Pulmonary artery endothelial cell (primary cell): ENCODE results near the gene OR52W1. TPM values are rescaled to one million over a fixed set of nuclear protein-coding genes. Genes with fewer than 3 reads are reported as not detected.

Source experiments
- total RNA-seq: library from RNA; depleted of rRNA; stranded (reverse); fragments of >200 nt; gene quantifications from 2 replicates; pipeline ENCODE4 v1.2.3, GENCODE V29; 2014

Gene OR52W1
- total RNA-seq, 1 donor from 2014 or later: not detected

Other genes starting within 250 kb of the OR52W1 start
- not detected in 2 replicates for gene OR56A5, start 230.7 kb upstream of the OR52W1 start, total RNA-seq
- gene OR52L1, start 212.2 kb upstream of the OR52W1 start, total RNA-seq: not detected in 2 replicates
- not detected in 2 replicates for gene OR56A4, start 192.3 kb upstream of the OR52W1 start, total RNA-seq
- gene OR56A1, start 168.5 kb upstream of the OR52W1 start, total RNA-seq: not detected in 2 replicates
- gene OR56B4, start 91.5 kb upstream of the OR52W1 start, total RNA-seq: not detected in 2 replicates
- gene OR52B2, start 28.9 kb upstream of the OR52W1 start, total RNA-seq: not detected in 2 replicates
- not detected in 2 replicates for gene C11orf42, start 6.3 kb downstream of the OR52W1 start, total RNA-seq
- gene FHIP1B, start 35.4 kb downstream of the OR52W1 start, total RNA-seq: 8.0 and 8.4 TPM in 2 replicates
- not detected in 2 replicates for gene CNGA4, start 39.9 kb downstream of the OR52W1 start, total RNA-seq
- not detected in 2 replicates for gene CCKBR, start 60.6 kb downstream of the OR52W1 start, total RNA-seq
- 62.8 and 94.6 TPM in 2 replicates for gene CAVIN3, start 121.3 kb downstream of the OR52W1 start, total RNA-seq
- gene SMPD1, start 191.2 kb downstream of the OR52W1 start, total RNA-seq: 16.9 and 23.4 TPM in 2 replicates
- 59.2 and 63.5 TPM in 2 replicates for gene APBB1, start 219.9 kb downstream of the OR52W1 start, total RNA-seq
- gene HPX, start 241.8 kb downstream of the OR52W1 start, total RNA-seq: 0.13 and 0.32 TPM in 2 replicates